WTC11 (cell line): ENCODE data around the gene CELSR2. TPM values are rescaled to one million over a fixed set of nuclear protein-coding genes. Genes with fewer than 3 reads are reported as not detected.
A peak's percentile ranks its signal among the peaks of the same experiment; 100 is the strongest.

Experiments
- ATAC-seq: fragments of 200-7000 bp; cut with Tn5 transposase; 2 replicates; pipeline ENCODE4 v1.10.0; 2021; ENCODE audit warnings: mild to moderate bottlenecking, moderate library complexity
- CTCF ChIA-PET: fragments of 300-600 bp; sonication (Branson Sonifier 250); formaldehyde crosslinking; loops from one replicate; lab custom pipeline; 2021; ENCODE audit warnings: antibody characterized with exemption; lab: Charles Lee
- POLR2A ChIA-PET: fragments of 350-600 bp; sonication (Branson Sonifier 250); formaldehyde crosslinking; loops from one replicate; lab custom pipeline; 2021; ENCODE audit warnings: antibody characterized with exemption; lab: Charles Lee
- DNase-seq: peaks from one replicate; pipeline ENCODE4 v3.0.0; 2021; ENCODE audit warnings: low spot score
- H3K27ac Mint-ChIP-seq: 2 replicates; pipeline ENCODE4 v1.8.0; 2021; ENCODE audit warnings: mixed read lengths
- H3K27me3 Mint-ChIP-seq: 2 replicates; pipeline ENCODE4 v1.8.0; 2021; ENCODE audit warnings: low read depth, mild to moderate bottlenecking, moderate library complexity, mixed read lengths
- H3K36me3 Mint-ChIP-seq: 2 replicates; pipeline ENCODE4 v1.8.0; 2021; ENCODE audit warnings: mixed read lengths
- H3K4me1 Mint-ChIP-seq: 2 replicates; pipeline ENCODE4 v1.8.0; 2022; ENCODE audit warnings: mixed read lengths
- H3K4me3 Mint-ChIP-seq: 2 replicates; pipeline ENCODE4 v1.8.0; 2021; ENCODE audit warnings: mild to moderate bottlenecking, moderate library complexity, mixed read lengths
- H3K9me3 Mint-ChIP-seq: 2 replicates; pipeline ENCODE4 v1.8.0; 2021; ENCODE audit warnings: mixed read lengths
- CREM ChIP-seq: sonication (generic); formaldehyde crosslinking; IDR thresholded peaks from 2 replicates; pipeline ENCODE4 v1.8.1; 2022; ENCODE audit warnings: mild to moderate bottlenecking, missing genetic modification reagents, moderate library complexity
- E2F1 ChIP-seq: sonication (generic); formaldehyde crosslinking; IDR thresholded peaks from 2 replicates; pipeline ENCODE4 v1.8.0; 2022; ENCODE audit warnings: mild to moderate bottlenecking, missing genetic modification reagents
- E2F4 ChIP-seq: sonication (generic); formaldehyde crosslinking; IDR thresholded peaks from 2 replicates; pipeline ENCODE4 v1.8.1; 2022; ENCODE audit warnings: low read depth, mild to moderate bottlenecking, moderate library complexity, missing genetic modification reagents, borderline replicate concordance
- E2F5 ChIP-seq: sonication (generic); formaldehyde crosslinking; IDR thresholded peaks from 2 replicates; pipeline ENCODE4 v1.8.1; 2022; ENCODE audit warnings: mild to moderate bottlenecking, moderate library complexity, missing genetic modification reagents
- ETV6 ChIP-seq: sonication (generic); formaldehyde crosslinking; IDR thresholded peaks from 2 replicates; pipeline ENCODE4 v1.8.1; 2022; ENCODE audit warnings: mild to moderate bottlenecking, missing genetic modification reagents
- FOXK1 ChIP-seq: sonication (generic); formaldehyde crosslinking; IDR thresholded peaks from 2 replicates; pipeline ENCODE4 v1.8.0; 2022; ENCODE audit warnings: mild to moderate bottlenecking, moderate library complexity, missing genetic modification reagents
- FOXP1 ChIP-seq: sonication (generic); formaldehyde crosslinking; IDR thresholded peaks from 2 replicates; pipeline ENCODE4 v1.8.0; 2022; ENCODE audit warnings: missing genetic modification reagents, mild to moderate bottlenecking, moderate library complexity, borderline replicate concordance
- FOXP4 ChIP-seq: sonication (generic); formaldehyde crosslinking; IDR thresholded peaks from 2 replicates; pipeline ENCODE4 v1.8.0; 2022; ENCODE audit warnings: mild to moderate bottlenecking, missing genetic modification reagents
- GABPB1 ChIP-seq: sonication (generic); formaldehyde crosslinking; IDR thresholded peaks from 2 replicates; pipeline ENCODE4 v1.8.1; 2023; ENCODE audit warnings: mild to moderate bottlenecking, missing genetic modification reagents
- HMGA2 ChIP-seq: fragments of 250-450 bp; sonication (Bioruptor Pico); IDR thresholded peaks from 2 replicates; pipeline ENCODE4 v1.4.0; 2021; ENCODE audit warnings: mild to moderate bottlenecking, moderate library complexity
- HMGXB4 ChIP-seq: sonication (generic); formaldehyde crosslinking; IDR thresholded peaks from 2 replicates; pipeline ENCODE4 v1.8.1; 2023; ENCODE audit warnings: mild to moderate bottlenecking, moderate library complexity, missing genetic modification reagents
- MYBL2 ChIP-seq: sonication (generic); formaldehyde crosslinking; IDR thresholded peaks from 2 replicates; pipeline ENCODE4 v1.8.1; 2023; ENCODE audit warnings: mild to moderate bottlenecking, moderate library complexity, missing genetic modification reagents
- NFE2L1 ChIP-seq: sonication (generic); formaldehyde crosslinking; IDR thresholded peaks from 2 replicates; pipeline ENCODE4 v1.8.1; 2023; ENCODE audit warnings: missing genetic modification reagents
- RELA ChIP-seq: sonication (generic); formaldehyde crosslinking; IDR thresholded peaks from 2 replicates; pipeline ENCODE4 v1.8.1; 2022; ENCODE audit warnings: missing genetic modification reagents, mild to moderate bottlenecking, borderline replicate concordance
- RORB ChIP-seq: fragments of 250-450 bp; sonication (Bioruptor Pico); IDR thresholded peaks from 2 replicates; pipeline ENCODE4 v1.9.0; 2021; ENCODE audit warnings: mild to moderate bottlenecking
- SMAD3 ChIP-seq: sonication (generic); formaldehyde crosslinking; IDR thresholded peaks from 2 replicates; pipeline ENCODE4 v1.8.0; 2022; ENCODE audit warnings: missing genetic modification reagents, mild to moderate bottlenecking, borderline replicate concordance
- SP1 ChIP-seq: sonication (generic); formaldehyde crosslinking; conservative IDR thresholded peaks from 2 replicates; pipeline ENCODE4 v1.8.1; 2022; ENCODE audit warnings: missing genetic modification reagents
- STAT6 ChIP-seq: sonication (generic); formaldehyde crosslinking; conservative IDR thresholded peaks from 2 replicates; pipeline ENCODE4 v1.8.1; 2023; ENCODE audit warnings: mild to moderate bottlenecking, low read depth, missing genetic modification reagents, moderate library complexity
- TEAD4 ChIP-seq: sonication (generic); formaldehyde crosslinking; IDR thresholded peaks from 2 replicates; pipeline ENCODE4 v1.8.0; 2022; ENCODE audit warnings: mild to moderate bottlenecking, missing genetic modification reagents
- TP53 ChIP-seq: sonication (generic); formaldehyde crosslinking; IDR thresholded peaks from 2 replicates; pipeline ENCODE4 v1.8.1; 2023; ENCODE audit warnings: mild to moderate bottlenecking, missing genetic modification reagents
- ZBTB43 ChIP-seq: sonication (generic); formaldehyde crosslinking; IDR thresholded peaks from 2 replicates; pipeline ENCODE4 v1.8.1; 2023; ENCODE audit warnings: mild to moderate bottlenecking, missing genetic modification reagents
- ZNF423 ChIP-seq: fragments of 250-450 bp; sonication (Bioruptor Pico); IDR thresholded peaks from 2 replicates; pipeline ENCODE4 v2.1.2; 2022; ENCODE audit warnings: mild to moderate bottlenecking, moderate library complexity
- total RNA-seq: library from RNA; stranded (reverse); gene quantifications from 3 replicates; pipeline ENCODE4 v1.2.3, GENCODE V29; 2021

Gene CELSR2
- total RNA-seq, 1 experiment from 2014 or later, result 31.3 TPM

GRCh38 chr1:109282952-109283747 is 33.8 kb downstream of the CELSR2 start, which contains the start of gene PSRC1:
TSS of gene PSRC1 (minus strand) at chr1:109283145.
- ChIA-PET CTCF (interaction anchor here (0.6 to 2.8 kb wide), 22 partner anchors 9 to 249 kb away, joined by 3 to 28 read pairs (median 4); partner anchors contain the start of genes MYBPHL, PSMA5, SARS1 and SORT1), POLR2A (interaction anchor here (0.7 to 2.6 kb wide), 9 partner anchors 14 to 115 kb away, joined by 3 to 21 read pairs (median 4); partner anchors contain the start of genes MYBPHL and SORT1)
- Mint-ChIP-seq H3K27ac (peak within 1 kb of the TSS; percentile 97), H3K27me3 (no peaks in the 10 kb centered on the region; the same call in 1 of the 2 replicates), H3K9me3 (no peaks in the 10 kb centered on the region), H3K4me3 (peak within 1 kb of the TSS; percentile 99), H3K4me1 (peaks cover 42% of the 10 kb centered on the region), H3K36me3 (peaks cover 22% of the 10 kb centered on the region)
- ATAC-seq (peak; percentile 92), DNase-seq (peak; percentile 96)
- TF ChIP-seq GABPB1 (CRISPR knock-in tag) (peak; percentile 71), TEAD4 (CRISPR knock-in tag) (no peak), RELA (CRISPR knock-in tag) (no peak), FOXK1 (peak; percentile 83; the same call in 1 of the 2 replicates), NFE2L1 (CRISPR knock-in tag) (peak; percentile 69), RORB (CRISPR knock-in tag) (no peak), HMGXB4 (CRISPR knock-in tag) (peak; percentile 88), ETV6 (CRISPR knock-in tag) (peak; percentile 82; the same call in 1 of the 2 replicates), TP53 (CRISPR knock-in tag) (no peak), E2F1 (no peak), MYBL2 (CRISPR knock-in tag) (peak; percentile 99), FOXP4 (peak; percentile 42; the same call in 1 of the 2 replicates), SP1 (CRISPR knock-in tag) (peak; percentile 95), ZBTB43 (CRISPR knock-in tag) (peak; percentile 93; the same call in 1 of the 2 replicates), E2F5 (CRISPR knock-in tag) (peak; percentile 82), ZNF423 (CRISPR knock-in tag) (no peak), HMGA2 (CRISPR knock-in tag) (no peak), FOXP1 (peak; percentile 82), STAT6 (CRISPR knock-in tag) (no peak), SMAD3 (peak; percentile 70; the same call in 1 of the 2 replicates), E2F4 (CRISPR knock-in tag) (peak; percentile 76; the same call in 1 of the 2 replicates), CREM (CRISPR knock-in tag) (0 out of 2 replicates have a peak, but pooled peaks have one; percentile 42)
